Measurements from ENCODE around the gene PEX26. TPM values are rescaled to one million over a fixed set of nuclear protein-coding genes. Genes with fewer than 3 reads are reported as not detected.
"Not testable (repeated sequence)": the region's sequence is repeated elsewhere in the genome, so short reads cannot be mapped to it uniquely, and the experiment has no call there.

The PEX26 gene
- total RNA-seq, 1 donor from 2014 or later: 23.9 TPM

GRCh38 chr22:18067121-18067520 is 10.7 kb upstream of the PEX26 start:
- no peak for TF ChIP-seq CTCF (conservative IDR thresholded peaks at IDR 0.05; ENCODE audit: low read depth, low read length)
- no peak for DNase-seq (ENCODE audit: low read depth)
- H3K4me3 ChIP-seq (ENCODE audit: low read depth, low read length): no peak overlapping the region

- no peak for DNase-seq (ENCODE audit: low read depth)
- no peak overlapping the region for H3K4me3 ChIP-seq (ENCODE audit: low read depth, low read length)
- TF ChIP-seq CTCF (conservative IDR thresholded peaks at IDR 0.05; ENCODE audit: low read depth, low read length): no peak
Measured at GRCh38 chr22:18067548-18068341, 10.0 kb upstream of the PEX26 start.

- no peak for TF ChIP-seq CTCF (conservative IDR thresholded peaks at IDR 0.05; ENCODE audit: low read depth, low read length)
- no peak for DNase-seq (ENCODE audit: low read depth)
Measured at GRCh38 chr22:18068381-18068988, 9.3 kb upstream of the PEX26 start.

GRCh38 chr22:18069041-18069440 is 8.7 kb upstream of the PEX26 start:
- DNase-seq (ENCODE audit: low read depth): no peak
- no peak for TF ChIP-seq CTCF (conservative IDR thresholded peaks at IDR 0.05; ENCODE audit: low read depth, low read length)
- H3K4me3 ChIP-seq (ENCODE audit: low read depth, low read length): no peak overlapping the region

More at GRCh38 chr22:18068381-18068988, 9.3 kb upstream of the PEX26 start:
- no peak overlapping the region for H3K4me3 ChIP-seq (ENCODE audit: low read depth, low read length)

GRCh38 chr22:18070041-18070440 is 7.7 kb upstream of the PEX26 start:
- no peak overlapping the region for H3K4me3 ChIP-seq (ENCODE audit: low read depth, low read length)
- no peak for DNase-seq (ENCODE audit: low read depth)
- TF ChIP-seq CTCF (conservative IDR thresholded peaks at IDR 0.05; ENCODE audit: low read depth, low read length): no peak

- H3K4me3 ChIP-seq (ENCODE audit: low read depth, low read length): no peak overlapping the region
- DNase-seq (ENCODE audit: low read depth): no peak
- TF ChIP-seq CTCF (conservative IDR thresholded peaks at IDR 0.05; ENCODE audit: low read depth, low read length): peak; percentile 57
Measured at GRCh38 chr22:18070556-18071306, 7.1 kb upstream of the PEX26 start.

GRCh38 chr22:18071307-18071967 is 6.4 kb upstream of the PEX26 start:
- DNase-seq (ENCODE audit: low read depth); H3K4me3 ChIP-seq (ENCODE audit: low read depth, low read length): not testable (repeated sequence)

All from epithelial cell of proximal tubule (primary cell).